PC-9 (cell line): ENCODE results near the gene CD19. TPM values are rescaled to one million over a fixed set of nuclear protein-coding genes. Genes with fewer than 3 reads are reported as not detected.

Experiments used
- BruUV-seq: library from RNA; stranded (reverse); fragments of 400-500 nt; replicated peaks from 2 replicates; lab custom pipeline; 2021; lab: Mats Ljungman, UMichigan
- CTCF ChIA-PET: fragments of 300-600 bp; sonication (Branson Sonifier 250); formaldehyde crosslinking; loops from one replicate; lab custom pipeline; 2022; ENCODE audit warnings: antibody characterized with exemption; lab: Charles Lee
- POLR2A ChIA-PET: fragments of 300-600 bp; sonication (Branson Sonifier 250); formaldehyde crosslinking; loops from one replicate; lab custom pipeline; 2022; ENCODE audit warnings: antibody characterized with exemption; ENCODE audit not compliant: unreplicated experiment; lab: Charles Lee
- DNase-seq, 2 experiments: peaks; one replicate each; pipeline versions ENCODE4 v3.0.0 to v3.0.0-alpha.2; 2015 to 2022; ENCODE audit warnings: mixed read lengths in 1 of 2
- H2AFZ ChIP-seq: fragments of 200-600 bp; sonication (generic); 2 replicates; pipeline ENCODE4 v1.8.1; 2017; ENCODE audit warnings: antibody characterized with exemption
- H3F3A ChIP-seq: fragments of 200-600 bp; sonication (generic); 2 replicates; pipeline ENCODE4 v1.8.1; 2017; ENCODE audit warnings: antibody characterized with exemption, mild to moderate bottlenecking, low read depth; ENCODE audit not compliant: insufficient read depth
- H3K27ac ChIP-seq: fragments of 200-600 bp; sonication (generic); 2 replicates; pipeline ENCODE4 v1.6.1; 2016; ENCODE audit warnings: mixed run types
- H3K27me3 ChIP-seq: fragments of 200-600 bp; sonication (generic); 2 replicates; pipeline ENCODE4 v1.6.1; 2016; ENCODE audit warnings: low read depth, mixed run types; ENCODE audit not compliant: insufficient read depth
- H3K36me3 ChIP-seq: fragments of 200-600 bp; sonication (generic); 2 replicates; pipeline ENCODE4 v1.6.1; 2016; ENCODE audit warnings: low read depth, mixed run types
- H3K4me1 ChIP-seq: fragments of 200-600 bp; sonication (generic); replicated peaks from 2 replicates; pipeline ENCODE4 v1.6.1; 2016; ENCODE audit warnings: mixed run types; ENCODE audit not compliant: insufficient read depth
- H3K4me2 ChIP-seq: fragments of 200-600 bp; sonication (generic); 2 replicates; pipeline ENCODE4 v1.6.1; 2017; ENCODE audit warnings: mixed run types
- H3K4me3 ChIP-seq: fragments of 200-600 bp; sonication (generic); 2 replicates; pipeline ENCODE4 v1.6.1; 2016; ENCODE audit warnings: mixed run types
- H3K79me2 ChIP-seq: fragments of 200-600 bp; sonication (generic); 2 replicates; pipeline ENCODE4 v1.6.1; 2017; ENCODE audit warnings: low read depth, mixed run types
- H3K9me2 ChIP-seq: fragments of 200-600 bp; sonication (generic); 2 replicates; pipeline ENCODE4 v1.8.1; 2017; ENCODE audit warnings: mild to moderate bottlenecking; ENCODE audit not compliant: insufficient read depth
- H3K9me3 ChIP-seq: fragments of 200-600 bp; sonication (generic); 2 replicates; pipeline ENCODE4 v1.8.1; 2016; ENCODE audit warnings: low read depth; ENCODE audit not compliant: insufficient read depth
- H4K20me1 ChIP-seq: fragments of 200-600 bp; sonication (generic); 2 replicates; pipeline ENCODE4 v1.8.1; 2017; ENCODE audit not compliant: insufficient read depth
- CTCF ChIP-seq: fragments of 200-600 bp; sonication (generic); conservative IDR thresholded peaks from 2 replicates; pipeline ENCODE4 v1.6.1; 2017; ENCODE audit warnings: mixed run types, antibody characterized with exemption, mild to moderate bottlenecking, moderate library complexity
- EZH2 ChIP-seq: fragments of 200-600 bp; sonication (generic); IDR thresholded peaks from 2 replicates; pipeline ENCODE4 v1.8.0; 2017; ENCODE audit warnings: antibody characterized with exemption, low read depth
- intact Hi-C: fragments of 100-400 bp; cut with micrococcal nuclease; formaldehyde crosslinking; loops from one replicate; pipeline ENCODE4 v1.10.0; 2022; ENCODE audit not compliant: unreplicated experiment
- total RNA-seq: library from RNA; stranded (reverse); gene quantifications from 2 replicates; pipeline ENCODE4 v1.2.3, GENCODE V29; 2021

Gene CD19
- total RNA-seq, 1 experiment from 2014 or later, result not detected

GRCh38 chr16:28982418-28982817 lies 50.6 kb downstream of the CD19 start:
- no TSS peak for BruUV-seq
- CTCF ChIA-PET, result no interaction called here
- H3K4me3 ChIP-seq, result no peak overlapping the region
- H2AFZ ChIP-seq, result no peak overlapping the region
- DNase-seq, result no peak
- H3K27ac ChIP-seq, result no peak overlapping the region
- intact Hi-C loops, result no loop called here
- H3K9me2 ChIP-seq, result no peaks in the 10 kb centered on the region
- H3K9me3 ChIP-seq, result no peaks in the 10 kb centered on the region
- TF ChIP-seq EZH2 (no peak), CTCF (no peak)
- H4K20me1 ChIP-seq, result no peaks in the 10 kb centered on the region
- POLR2A ChIA-PET, result no interaction called here
- H3K36me3 ChIP-seq, result peaks cover 13% of the 10 kb centered on the region
- H3K4me1 ChIP-seq, result no peaks in the 10 kb centered on the region
- no peaks in the 10 kb centered on the region for H3K79me2 ChIP-seq
- no peaks in the 10 kb centered on the region; the same call in 1 of the 2 replicates for H3F3A ChIP-seq
- no peaks in the 10 kb centered on the region for H3K27me3 ChIP-seq
- no peak overlapping the region for H3K4me2 ChIP-seq

GRCh38 chr16:28982949-28983348 lies 51.2 kb downstream of the CD19 start:
- Histone ChIP-seq H3K4me3 (no peak overlapping the region), H3K79me2 (no peaks in the 10 kb centered on the region), H2AFZ (no peak overlapping the region), H3K4me2 (no peak overlapping the region), H3K36me3 (peaks cover 13% of the 10 kb centered on the region), H3K4me1 (no peaks in the 10 kb centered on the region), H3F3A (no peaks in the 10 kb centered on the region; the same call in 1 of the 2 replicates), H3K27me3 (no peaks in the 10 kb centered on the region), H3K9me2 (no peaks in the 10 kb centered on the region), H4K20me1 (no peaks in the 10 kb centered on the region), H3K9me3 (no peaks in the 10 kb centered on the region), H3K27ac (no peak overlapping the region)
- no TSS peak for BruUV-seq
- ChIA-PET POLR2A (no interaction called here), CTCF (no interaction called here)
- TF ChIP-seq CTCF, result no peak
- intact Hi-C loops, result no loop called here
- no peak for DNase-seq

GRCh38 chr16:28983644-28984043 lies 51.9 kb downstream of the CD19 start:
- no peak overlapping the region for H2AFZ ChIP-seq
- H3K9me2 ChIP-seq, result no peaks in the 10 kb centered on the region
- POLR2A ChIA-PET, result no interaction called here
- BruUV-seq, result no TSS peak
- H3K4me2 ChIP-seq, result no peak overlapping the region
- CTCF ChIA-PET, result no interaction called here
- no peaks in the 10 kb centered on the region for H3K4me1 ChIP-seq
- no peak overlapping the region for H3K4me3 ChIP-seq
- no peaks in the 10 kb centered on the region for H4K20me1 ChIP-seq
- H3K27ac ChIP-seq, result no peak overlapping the region
- peaks cover 13% of the 10 kb centered on the region for H3K36me3 ChIP-seq
- no peak for DNase-seq
- TF ChIP-seq EZH2, result no peak
- H3K9me3 ChIP-seq, result no peaks in the 10 kb centered on the region
- no peaks in the 10 kb centered on the region for H3K27me3 ChIP-seq
- intact Hi-C loops, result no loop called here
- no peaks in the 10 kb centered on the region for H3K79me2 ChIP-seq
- no peaks in the 10 kb centered on the region; the same call in 1 of the 2 replicates for H3F3A ChIP-seq

- H3K4me2 ChIP-seq, result no peak overlapping the region
- intact Hi-C loops, result no loop called here
- CTCF ChIA-PET, result no interaction called here
Observed at GRCh38 chr16:28984091-28984490, 52.3 kb downstream of the CD19 start.

More at GRCh38 chr16:28984091-28984490, 52.3 kb downstream of the CD19 start:
- TF ChIP-seq EZH2 (no peak), CTCF (no peak)
- Histone ChIP-seq H3K9me3 (no peaks in the 10 kb centered on the region), H3K4me1 (no peaks in the 10 kb centered on the region), H4K20me1 (no peaks in the 10 kb centered on the region), H3K27me3 (no peaks in the 10 kb centered on the region), H3K9me2 (no peaks in the 10 kb centered on the region), H3K27ac (no peak overlapping the region), H3F3A (no peaks in the 10 kb centered on the region; the same call in 1 of the 2 replicates), H3K79me2 (no peaks in the 10 kb centered on the region), H3K4me3 (no peak overlapping the region), H2AFZ (no peak overlapping the region), H3K36me3 (peaks cover 13% of the 10 kb centered on the region)
- no peak for DNase-seq
- TSS peak; percentile 19 for BruUV-seq
- POLR2A ChIA-PET, result no interaction called here
